Measurements from ENCODE around the gene PDE1A. TPM values are rescaled to one million over a fixed set of nuclear protein-coding genes. Genes with fewer than 3 reads are reported as not detected.

The PDE1A gene
- total RNA-seq, 1 donor from 2014 or later = 4.8 TPM

DNA sequence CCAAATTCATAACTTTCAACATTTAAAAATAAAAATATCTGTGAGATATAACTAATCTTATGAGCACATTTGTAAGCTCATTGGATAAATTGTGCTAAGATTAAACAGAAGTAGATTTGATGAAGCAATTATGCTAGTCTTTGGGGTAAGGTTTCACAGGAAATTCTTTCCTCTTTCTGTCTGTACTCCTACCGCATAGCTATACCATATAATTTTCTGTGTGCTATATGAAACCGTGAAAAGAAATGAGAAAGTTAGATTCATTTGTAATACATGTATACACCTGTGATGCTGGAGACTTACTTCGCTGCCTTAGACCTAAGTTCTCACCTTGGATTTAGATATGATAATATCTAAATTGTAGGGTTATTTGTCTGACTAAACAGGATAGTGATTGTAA is 256.5 kb downstream of the PDE1A start:
- no peak overlapping the region for H3K27ac ChIP-seq
- TF ChIP-seq, protein P1, sequence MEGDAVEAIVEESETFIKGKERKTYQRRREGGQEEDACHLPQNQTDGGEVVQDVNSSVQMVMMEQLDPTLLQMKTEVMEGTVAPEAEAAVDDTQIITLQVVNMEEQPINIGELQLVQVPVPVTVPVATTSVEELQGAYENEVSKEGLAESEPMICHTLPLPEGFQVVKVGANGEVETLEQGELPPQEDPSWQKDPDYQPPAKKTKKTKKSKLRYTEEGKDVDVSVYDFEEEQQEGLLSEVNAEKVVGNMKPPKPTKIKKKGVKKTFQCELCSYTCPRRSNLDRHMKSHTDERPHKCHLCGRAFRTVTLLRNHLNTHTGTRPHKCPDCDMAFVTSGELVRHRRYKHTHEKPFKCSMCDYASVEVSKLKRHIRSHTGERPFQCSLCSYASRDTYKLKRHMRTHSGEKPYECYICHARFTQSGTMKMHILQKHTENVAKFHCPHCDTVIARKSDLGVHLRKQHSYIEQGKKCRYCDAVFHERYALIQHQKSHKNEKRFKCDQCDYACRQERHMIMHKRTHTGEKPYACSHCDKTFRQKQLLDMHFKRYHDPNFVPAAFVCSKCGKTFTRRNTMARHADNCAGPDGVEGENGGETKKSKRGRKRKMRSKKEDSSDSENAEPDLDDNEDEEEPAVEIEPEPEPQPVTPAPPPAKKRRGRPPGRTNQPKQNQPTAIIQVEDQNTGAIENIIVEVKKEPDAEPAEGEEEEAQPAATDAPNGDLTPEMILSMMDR (IDR thresholded peaks at IDR 0.05) = no peak
- no peaks in the 10 kb centered on the region for H3K9me3 ChIP-seq
- H3K4me3 ChIP-seq = no peak overlapping the region
- peaks cover 0 to 3% of the 10 kb centered on the region in 2 donors for H3K4me1 ChIP-seq
- DNase-seq (ENCODE audit: low spot score in 2 of 2) = no peak
- H3K27me3 ChIP-seq = no peaks in the 10 kb centered on the region
- intact Hi-C loops (cut with DNase I) = no loop called here
- H3K36me3 ChIP-seq = no peaks in the 10 kb centered on the region

DNA sequence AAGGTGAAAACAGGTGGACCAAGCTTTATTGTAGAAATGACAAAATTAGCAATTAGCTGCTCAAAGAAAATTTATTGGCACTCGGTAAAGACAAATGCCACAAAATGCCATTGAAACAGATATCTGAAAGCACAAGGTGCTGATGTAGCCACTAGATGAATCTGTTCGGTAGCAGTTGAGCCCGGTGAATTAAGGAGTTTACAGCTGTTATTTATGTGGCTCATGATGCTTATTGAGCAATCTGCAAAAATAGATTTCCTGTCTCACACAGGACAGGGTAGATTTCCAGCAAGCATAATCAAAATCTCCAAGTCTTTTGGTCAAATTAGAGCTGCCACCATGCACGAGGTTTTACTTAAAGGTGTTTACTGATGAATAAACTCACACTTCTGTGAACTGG is 259.0 kb downstream of the PDE1A start:
- peaks cover 0 to 3% of the 10 kb centered on the region in 2 donors for H3K4me1 ChIP-seq
- H3K4me3 ChIP-seq = no peak overlapping the region
- no peak for DNase-seq (ENCODE audit: low spot score in 2 of 2)
- H3K27me3 ChIP-seq = no peaks in the 10 kb centered on the region
- no peaks in the 10 kb centered on the region for H3K36me3 ChIP-seq
- TF ChIP-seq, protein P1 (IDR thresholded peaks at IDR 0.05) = no peak
- intact Hi-C loops (cut with DNase I) = no loop called here
- no peaks in the 10 kb centered on the region for H3K9me3 ChIP-seq
- no peak overlapping the region for H3K27ac ChIP-seq

DNA sequence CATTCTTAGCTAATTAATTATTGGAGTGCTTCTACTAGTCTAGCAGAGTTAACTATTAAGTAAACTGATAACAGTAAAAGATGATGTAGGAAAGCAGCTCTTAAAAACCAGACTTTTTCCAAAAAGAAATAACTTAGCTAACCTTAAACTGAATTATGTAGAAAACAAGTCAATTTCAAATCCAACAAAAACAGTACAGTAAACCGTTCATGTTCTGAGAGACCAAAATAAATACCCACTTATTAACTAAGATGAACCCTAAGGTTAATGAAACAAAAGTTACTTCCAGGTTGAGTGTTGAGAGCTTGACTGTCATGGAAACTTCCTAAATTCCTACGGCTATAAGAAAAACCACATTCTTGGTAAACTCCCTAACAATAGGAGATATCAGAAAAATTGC is 260.0 kb downstream of the PDE1A start:
- Histone ChIP-seq H3K27me3 (no peaks in the 10 kb centered on the region), H3K36me3 (no peaks in the 10 kb centered on the region), H3K27ac (no peak overlapping the region), H3K4me1 (peaks cover 0 to 3% of the 10 kb centered on the region in 2 donors), H3K4me3 (no peak overlapping the region), H3K9me3 (no peaks in the 10 kb centered on the region)
- DNase-seq (ENCODE audit: low spot score in 2 of 2) = no peak
- TF ChIP-seq, protein P1 (IDR thresholded peaks at IDR 0.05) = no peak
- intact Hi-C loops (cut with DNase I) = no loop called here

DNA sequence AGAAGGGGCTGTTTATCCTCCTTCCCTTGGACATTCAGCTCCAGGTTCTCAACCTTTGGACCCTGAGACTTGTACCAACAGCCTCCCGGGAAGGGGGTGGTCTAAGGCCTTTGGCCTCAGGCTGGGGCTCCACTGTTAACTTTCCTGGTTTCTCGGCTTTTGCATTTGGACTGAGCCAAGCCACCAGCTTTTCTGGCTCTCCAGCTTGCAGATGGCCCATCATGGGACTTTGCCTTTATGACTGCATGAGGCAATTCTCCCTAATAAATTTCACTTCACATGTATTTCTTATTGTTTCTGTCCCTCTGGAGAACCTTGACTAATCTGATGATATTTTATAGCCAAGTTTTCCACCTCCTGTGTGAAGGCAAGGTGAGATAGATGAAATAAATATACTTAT is 260.4 kb downstream of the PDE1A start:
- H3K27ac ChIP-seq = no peak overlapping the region
- intact Hi-C loops (cut with DNase I) = no loop called here
- DNase-seq (ENCODE audit: low spot score in 2 of 2) = no peak
- no peak overlapping the region for H3K4me3 ChIP-seq
- H3K9me3 ChIP-seq = no peaks in the 10 kb centered on the region
- H3K4me1 ChIP-seq = peaks cover 0 to 3% of the 10 kb centered on the region in 2 donors
- TF ChIP-seq, protein P1 (IDR thresholded peaks at IDR 0.05) = no peak
- H3K27me3 ChIP-seq = no peaks in the 10 kb centered on the region
- H3K36me3 ChIP-seq = no peaks in the 10 kb centered on the region

DNA sequence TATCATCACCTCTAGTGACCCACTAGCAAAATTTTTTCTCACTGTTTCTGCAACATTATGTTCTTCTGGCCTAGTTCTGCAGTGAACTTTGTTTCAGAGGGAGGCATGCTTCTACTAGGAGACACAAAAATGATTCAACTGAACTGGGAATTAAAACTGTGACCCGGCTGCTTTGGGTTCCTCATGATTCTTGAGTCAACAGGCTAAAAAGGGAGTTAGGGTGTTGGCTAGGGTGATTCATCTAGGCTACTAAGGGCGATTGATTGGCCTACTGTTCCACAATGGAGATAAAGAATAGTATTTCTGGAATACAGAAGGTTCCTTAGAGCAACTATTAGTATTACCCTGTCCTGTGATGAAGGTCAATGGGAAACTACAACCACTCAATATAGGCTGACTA is 261.6 kb downstream of the PDE1A start:
- TF ChIP-seq, protein P1 (IDR thresholded peaks at IDR 0.05) = no peak
- intact Hi-C loops (cut with DNase I) = no loop called here
- Histone ChIP-seq H3K27me3 (no peaks in the 10 kb centered on the region), H3K4me1 (peaks cover 0 to 3% of the 10 kb centered on the region in 2 donors), H3K9me3 (no peaks in the 10 kb centered on the region), H3K4me3 (no peak overlapping the region), H3K36me3 (no peaks in the 10 kb centered on the region), H3K27ac (peak overlapping the region in 1 of 2 donors; percentile 18)
- no peak for DNase-seq (ENCODE audit: low spot score in 2 of 2)

DNA sequence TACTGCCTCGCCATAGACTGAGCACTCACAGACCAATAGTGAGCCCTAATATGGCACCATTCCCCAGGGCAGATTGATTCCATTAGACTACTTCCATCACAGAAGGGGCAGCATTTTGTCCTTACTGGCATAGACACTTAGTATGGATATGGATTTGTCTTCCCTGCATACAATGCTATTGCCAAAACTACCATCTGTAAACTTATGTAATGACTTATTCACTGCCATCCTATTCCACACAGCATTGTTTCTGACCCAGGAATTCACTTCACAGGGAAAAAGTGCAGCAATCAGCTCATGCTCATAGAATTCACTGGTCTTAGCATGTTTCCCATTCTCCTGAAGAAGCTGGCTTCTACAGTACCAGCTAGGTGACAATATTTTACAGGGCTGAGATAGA is 262.1 kb downstream of the PDE1A start:
- Histone ChIP-seq H3K36me3 (no peaks in the 10 kb centered on the region), H3K27me3 (no peaks in the 10 kb centered on the region), H3K4me3 (no peak overlapping the region), H3K4me1 (peaks cover 0 to 3% of the 10 kb centered on the region in 2 donors), H3K27ac (no peak overlapping the region), H3K9me3 (no peaks in the 10 kb centered on the region)
- intact Hi-C loops (cut with DNase I) = no loop called here
- TF ChIP-seq, protein P1 (IDR thresholded peaks at IDR 0.05) = no peak
- DNase-seq (ENCODE audit: low spot score in 2 of 2) = no peak
